Esophagus squamous epithelium (tissue), 4 donors: Measurements from ENCODE around the gene PHACTR3.

ENCODE experiments used
- POLR2A ChIP-seq, 4 donors: fragments of 450-650 bp; IDR thresholded peaks; one replicate each; pipeline ENCODE4 v1.6.1; 2017; ENCODE audit warnings: antibody characterized with exemption in 4 of 4, mild to moderate bottlenecking in 4 of 4, moderate library complexity in 3 of 4
- TF ChIP-seq, protein P1 (sequence below), 6 experiments: fragments of 450-650 bp in 4 of 6; fragments of 200-600 bp in 2 of 6; sonication (generic) in 2 of 6; IDR thresholded peaks; one replicate each; pipeline ENCODE4 v1.5.1; 2016 to 2019; ENCODE audit warnings: antibody characterized with exemption in 6 of 6, mild to moderate bottlenecking in 4 of 6, moderate library complexity in 4 of 6

DNA sequence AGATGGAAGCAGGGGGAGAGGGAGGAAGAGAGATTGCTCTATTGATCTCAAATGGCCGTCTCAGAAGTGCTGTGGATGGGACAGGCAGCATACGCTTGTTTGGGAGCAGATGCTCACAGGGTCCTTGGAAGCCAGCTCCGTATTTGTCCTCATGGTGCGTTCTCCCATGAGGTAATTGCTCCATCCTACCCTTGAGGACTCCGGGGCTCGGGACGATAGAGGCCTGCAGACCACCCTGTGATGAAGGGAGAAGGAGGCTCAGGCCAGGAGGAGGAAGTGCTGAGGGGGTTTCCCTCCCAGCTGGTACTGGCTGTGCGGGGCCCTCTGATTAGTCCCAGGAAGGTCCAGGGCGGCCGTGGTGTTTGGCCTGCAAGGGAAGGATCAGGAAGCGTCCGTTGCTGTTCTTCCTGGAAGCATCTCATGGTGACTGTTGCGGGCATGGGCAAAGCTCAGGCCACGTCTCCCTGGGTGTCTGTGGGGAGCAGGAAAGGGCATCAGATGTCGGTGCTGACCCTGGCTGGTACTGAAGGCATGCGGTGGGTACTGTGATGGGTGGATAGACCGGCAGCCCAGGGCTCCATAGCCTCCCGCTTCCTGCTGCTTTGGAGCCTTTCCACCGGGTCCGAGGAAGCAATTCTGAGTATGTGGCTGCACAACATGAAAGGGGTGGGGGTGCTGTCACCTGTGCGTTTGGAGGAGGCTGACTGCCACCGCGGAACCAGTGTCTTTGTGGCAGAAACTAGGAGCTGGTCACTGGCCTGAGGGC is 170.8 kb downstream of the PHACTR3 start:
- TF ChIP-seq, protein P1, sequence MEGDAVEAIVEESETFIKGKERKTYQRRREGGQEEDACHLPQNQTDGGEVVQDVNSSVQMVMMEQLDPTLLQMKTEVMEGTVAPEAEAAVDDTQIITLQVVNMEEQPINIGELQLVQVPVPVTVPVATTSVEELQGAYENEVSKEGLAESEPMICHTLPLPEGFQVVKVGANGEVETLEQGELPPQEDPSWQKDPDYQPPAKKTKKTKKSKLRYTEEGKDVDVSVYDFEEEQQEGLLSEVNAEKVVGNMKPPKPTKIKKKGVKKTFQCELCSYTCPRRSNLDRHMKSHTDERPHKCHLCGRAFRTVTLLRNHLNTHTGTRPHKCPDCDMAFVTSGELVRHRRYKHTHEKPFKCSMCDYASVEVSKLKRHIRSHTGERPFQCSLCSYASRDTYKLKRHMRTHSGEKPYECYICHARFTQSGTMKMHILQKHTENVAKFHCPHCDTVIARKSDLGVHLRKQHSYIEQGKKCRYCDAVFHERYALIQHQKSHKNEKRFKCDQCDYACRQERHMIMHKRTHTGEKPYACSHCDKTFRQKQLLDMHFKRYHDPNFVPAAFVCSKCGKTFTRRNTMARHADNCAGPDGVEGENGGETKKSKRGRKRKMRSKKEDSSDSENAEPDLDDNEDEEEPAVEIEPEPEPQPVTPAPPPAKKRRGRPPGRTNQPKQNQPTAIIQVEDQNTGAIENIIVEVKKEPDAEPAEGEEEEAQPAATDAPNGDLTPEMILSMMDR (IDR thresholded peaks at IDR 0.05), result no peak
- no peak for TF ChIP-seq POLR2A (IDR thresholded peaks at IDR 0.05)
